Activated gamma-delta T cell treated with Interleukin-2 at 50 U/mL for 16 hours (primary cell): ENCODE measurements around the gene NTM.

Experiments used
- DNase-seq: peaks from one replicate; pipeline ENCODE4 v3.0.0-alpha.2; 2020

NTM gene

DNA sequence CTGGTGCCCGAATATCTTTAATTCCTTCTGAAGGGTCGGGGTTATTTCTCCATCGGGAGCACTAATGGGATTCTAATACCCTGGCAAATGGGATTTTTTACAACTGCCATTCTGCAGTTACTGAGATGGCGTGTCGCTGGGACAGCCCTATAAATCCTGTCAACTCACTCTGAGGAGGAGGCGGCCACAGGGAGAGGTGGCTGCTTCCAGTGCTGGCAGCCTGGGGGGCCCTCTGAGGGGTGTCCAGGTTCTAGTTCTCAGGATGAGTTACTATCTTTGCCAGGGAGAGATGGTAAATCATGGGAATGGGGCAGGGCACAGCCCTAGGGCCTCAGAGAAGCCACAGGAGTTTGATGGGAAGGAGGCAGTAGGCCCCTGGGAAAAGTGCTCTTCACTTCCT lies 135.9 kb downstream of the NTM start:
- no peak for DNase-seq

DNA sequence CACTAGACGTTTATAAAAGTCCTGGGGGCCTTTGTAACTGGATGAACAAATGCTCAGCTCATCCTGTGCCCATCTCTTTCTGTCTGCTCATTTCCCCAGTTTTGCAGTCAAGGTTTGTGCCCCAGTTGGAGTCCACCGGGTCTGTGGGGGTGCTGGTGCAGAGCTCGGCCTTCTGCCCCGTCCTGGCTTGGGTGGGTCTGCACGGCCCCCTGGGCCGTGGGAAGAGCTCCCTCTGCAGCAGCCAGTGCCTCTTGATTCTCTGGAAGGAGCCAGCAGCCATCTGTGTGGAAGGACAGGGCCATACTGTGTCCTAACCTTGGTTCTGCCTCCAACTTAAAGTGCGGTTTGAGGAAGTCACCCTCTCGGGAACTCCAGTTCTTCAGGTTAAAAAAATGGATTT lies 140.2 kb downstream of the NTM start:
- DNase-seq: no peak

DNA sequence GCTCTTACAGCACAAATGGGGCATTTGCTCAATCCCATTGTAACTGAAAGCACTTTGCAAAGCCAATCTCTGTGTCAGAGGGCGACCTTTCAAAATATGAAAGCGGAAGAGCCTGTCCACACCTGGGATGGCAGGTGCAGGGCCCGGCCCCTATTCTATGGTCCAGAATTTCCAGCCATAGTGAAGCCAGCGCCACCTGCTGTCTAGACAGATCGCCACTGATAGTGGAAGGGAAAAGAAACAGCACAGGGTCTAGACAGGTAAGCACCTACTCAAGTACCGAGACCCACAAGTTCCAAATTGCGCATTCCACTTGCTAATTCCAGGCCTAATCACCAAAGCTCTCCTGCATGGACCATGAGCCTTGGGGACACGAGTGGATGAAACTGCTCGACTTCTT lies 141.4 kb downstream of the NTM start:
- DNase-seq: no peak

DNA sequence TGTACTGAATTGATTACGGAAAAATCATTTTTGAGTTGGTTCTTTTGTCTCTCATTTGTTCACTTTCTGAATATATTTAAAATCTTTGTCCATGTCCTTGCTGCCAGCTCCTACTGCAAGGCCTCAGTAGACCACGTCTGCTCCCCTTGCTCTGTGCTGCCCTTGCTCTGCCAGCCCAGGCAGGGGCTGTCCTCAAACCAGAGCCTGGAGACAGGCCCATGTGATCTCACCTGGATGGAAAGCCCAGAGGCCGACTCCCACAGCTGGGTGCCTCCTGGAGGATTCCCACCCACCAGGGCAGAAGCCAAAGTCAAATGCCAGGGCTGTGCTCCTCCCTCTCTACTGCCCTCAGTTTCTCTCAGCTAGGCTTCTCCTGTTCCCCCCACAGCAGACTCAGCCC lies 141.8 kb downstream of the NTM start:
- DNase-seq: no peak

DNA sequence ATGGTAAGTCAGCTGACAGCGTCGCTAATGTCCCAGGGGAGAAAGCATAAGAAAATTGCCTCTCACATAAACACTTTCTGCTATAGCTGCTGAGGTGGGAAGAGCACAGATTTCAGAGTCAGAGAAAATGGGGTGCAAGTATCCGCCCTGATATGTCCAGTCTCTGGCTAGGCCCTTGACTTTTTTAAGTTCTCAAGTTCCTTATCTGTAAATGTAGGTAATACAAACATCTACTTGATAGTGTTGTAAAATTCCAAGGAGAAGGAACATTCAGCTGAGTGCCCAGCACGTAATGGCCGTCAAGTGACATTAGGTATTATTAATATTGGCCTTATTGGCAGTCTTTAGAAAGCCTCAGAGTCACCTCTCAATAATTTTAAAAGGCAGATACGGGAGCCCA lies 143.6 kb downstream of the NTM start:
- DNase-seq: no peak

DNA sequence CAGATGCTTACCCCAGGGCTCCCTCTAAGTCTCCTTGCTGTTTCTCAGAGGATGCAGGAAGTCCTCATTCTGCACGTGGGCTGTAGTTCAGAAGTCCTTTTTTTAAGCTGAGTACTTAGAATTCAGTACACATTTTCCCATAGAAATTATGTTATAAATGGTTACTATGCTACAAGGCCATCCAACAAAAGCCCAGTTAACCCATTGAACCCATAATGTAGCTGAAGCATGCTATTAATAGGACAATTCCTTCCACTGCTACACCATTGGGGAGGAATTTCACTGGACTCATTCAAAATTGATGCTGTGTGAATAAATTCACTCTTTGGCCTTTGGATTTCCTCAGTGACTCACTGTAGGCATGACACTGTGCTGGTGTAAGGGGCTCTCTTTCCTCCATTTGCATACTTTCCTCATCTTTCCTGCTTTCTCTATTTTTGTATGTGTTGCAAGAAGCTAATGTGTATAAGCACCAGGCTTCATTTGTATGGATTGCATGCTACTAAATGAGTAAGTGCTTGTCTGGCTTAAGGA lies 148.0 kb downstream of the NTM start:
- no peak for DNase-seq

DNA sequence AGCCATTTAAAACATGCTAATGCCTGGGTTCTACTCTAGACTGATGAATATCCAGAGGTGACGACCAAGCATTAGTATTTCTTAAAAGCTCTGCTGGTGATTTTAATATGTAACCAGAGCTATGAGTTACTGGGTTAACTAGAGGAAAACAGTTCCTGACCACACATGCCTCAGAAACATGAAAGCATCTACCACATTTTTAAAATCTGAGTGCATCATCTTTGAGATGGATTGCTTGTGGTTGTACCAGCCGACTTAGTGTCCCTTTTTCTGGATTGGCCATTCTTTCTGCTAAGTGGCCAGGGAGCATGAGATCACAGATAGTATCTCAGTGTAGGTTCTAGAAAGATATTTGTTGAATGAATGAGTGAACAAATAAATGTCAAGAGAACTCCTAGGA lies 152.4 kb downstream of the NTM start:
- DNase-seq: no peak

DNA sequence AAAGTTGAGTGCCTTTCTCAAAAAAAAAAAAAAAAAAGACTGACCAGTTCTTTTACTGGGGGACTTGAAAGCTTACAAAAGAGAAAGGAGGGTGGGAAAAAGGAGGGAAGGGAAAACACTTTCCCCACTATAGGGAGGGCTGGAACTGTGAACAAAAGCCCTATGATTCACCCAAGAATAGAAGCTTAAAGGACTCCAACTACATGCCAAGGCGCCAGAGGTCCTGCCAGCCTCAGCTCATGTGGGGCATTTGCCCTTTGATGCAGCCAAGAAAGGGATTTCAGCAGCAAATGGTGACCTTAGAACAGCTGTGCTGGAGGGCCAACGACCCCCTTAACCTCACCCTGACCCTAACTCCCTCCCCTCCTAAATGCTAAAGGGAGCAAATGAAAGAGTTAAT lies 160.0 kb downstream of the NTM start:
- DNase-seq: no peak

DNA sequence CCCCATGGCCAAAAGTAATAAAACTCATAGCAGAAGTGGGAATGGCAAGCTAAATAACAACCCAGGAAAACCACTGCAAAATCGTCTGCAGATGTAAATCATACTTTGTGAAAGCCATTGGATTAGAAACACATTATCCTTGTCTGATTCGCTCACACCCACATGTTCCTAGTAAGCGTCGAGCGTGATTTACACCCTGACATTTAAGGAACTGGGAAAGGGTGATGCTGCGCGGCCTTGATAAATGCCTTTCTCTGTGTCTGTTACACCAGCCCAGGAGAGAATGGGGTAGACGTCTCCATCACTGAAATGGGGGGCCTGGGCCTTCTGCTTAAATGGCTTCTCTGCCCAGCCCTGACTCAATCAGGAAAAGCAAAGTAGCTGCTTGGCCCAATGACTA lies 162.7 kb downstream of the NTM start:
- DNase-seq: no peak

DNA sequence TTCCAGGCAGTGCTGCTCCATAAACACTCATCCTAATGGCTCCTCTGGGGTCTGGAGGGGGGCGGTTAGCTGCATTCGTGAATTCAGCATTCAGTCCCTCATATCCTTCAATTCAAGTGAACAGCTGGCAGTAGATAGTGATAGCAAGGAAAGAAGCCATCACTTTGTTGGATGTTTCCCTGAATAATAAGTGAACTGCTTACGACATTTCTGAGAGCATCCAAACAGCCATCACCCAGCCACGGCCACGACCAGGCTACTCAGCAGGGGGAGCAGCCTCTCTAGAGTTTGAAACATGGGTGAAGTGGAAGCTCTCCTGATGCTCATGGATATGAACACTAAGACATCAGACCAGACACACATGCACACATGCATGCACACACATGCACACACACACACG lies 163.6 kb downstream of the NTM start:
- no peak for DNase-seq

DNA sequence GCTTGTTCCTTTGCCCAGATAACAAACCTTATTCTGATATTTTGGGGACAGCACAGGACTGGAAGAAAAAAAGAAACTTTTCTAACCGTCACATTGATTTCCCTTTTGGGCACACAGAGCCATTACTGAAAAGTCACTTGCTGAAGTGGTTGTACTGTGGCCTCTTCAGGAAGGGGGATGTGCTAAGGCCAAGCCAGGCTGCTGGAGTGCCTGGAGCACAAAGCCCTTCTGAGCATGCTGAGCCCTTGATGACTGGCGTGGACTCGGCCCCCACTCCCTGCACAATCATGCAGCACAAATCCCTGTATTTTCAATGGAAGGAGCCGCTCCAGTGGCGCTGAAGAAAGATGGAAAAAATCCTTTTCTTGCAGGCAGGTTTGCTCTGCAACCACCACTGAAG lies 164.2 kb downstream of the NTM start:
- DNase-seq: no peak

DNA sequence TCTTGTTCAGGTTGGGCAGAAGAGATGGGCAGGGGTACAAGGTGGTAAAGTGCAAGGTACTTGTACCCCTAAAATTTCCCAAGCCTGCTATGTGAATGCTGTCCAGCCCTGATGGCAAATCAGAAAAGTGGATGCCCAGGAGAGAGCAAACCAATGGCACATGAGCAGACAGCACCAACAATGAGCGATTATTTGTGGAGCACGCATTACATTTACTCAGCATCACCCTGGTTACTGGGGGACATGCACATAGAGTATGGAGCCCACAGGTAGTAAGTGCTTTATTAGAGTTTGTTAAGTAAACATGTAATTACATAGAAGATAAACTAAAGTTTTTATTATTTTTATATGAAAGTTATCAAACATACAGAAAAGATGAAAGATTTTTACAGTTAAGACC lies 165.7 kb downstream of the NTM start:
- no peak for DNase-seq

DNA sequence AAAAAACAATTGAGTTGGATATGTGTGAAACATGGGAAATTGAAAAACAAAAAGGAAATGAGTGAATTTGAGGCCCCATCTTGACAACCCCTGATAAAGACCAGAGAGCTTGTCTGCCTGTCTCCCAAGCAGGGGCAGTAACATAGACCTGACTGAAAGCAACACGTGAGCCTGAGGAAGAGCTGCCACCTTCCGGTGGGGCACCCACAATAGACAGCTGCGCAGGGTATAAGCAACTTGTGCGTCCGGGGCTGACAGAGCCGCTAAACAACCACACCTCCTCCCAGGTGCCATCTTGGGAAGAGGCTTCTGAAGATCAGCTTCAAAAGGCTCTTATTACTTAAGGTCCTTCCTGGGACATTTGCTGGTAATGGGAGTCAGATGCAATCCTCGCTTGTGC lies 166.8 kb downstream of the NTM start:
- DNase-seq: no peak

DNA sequence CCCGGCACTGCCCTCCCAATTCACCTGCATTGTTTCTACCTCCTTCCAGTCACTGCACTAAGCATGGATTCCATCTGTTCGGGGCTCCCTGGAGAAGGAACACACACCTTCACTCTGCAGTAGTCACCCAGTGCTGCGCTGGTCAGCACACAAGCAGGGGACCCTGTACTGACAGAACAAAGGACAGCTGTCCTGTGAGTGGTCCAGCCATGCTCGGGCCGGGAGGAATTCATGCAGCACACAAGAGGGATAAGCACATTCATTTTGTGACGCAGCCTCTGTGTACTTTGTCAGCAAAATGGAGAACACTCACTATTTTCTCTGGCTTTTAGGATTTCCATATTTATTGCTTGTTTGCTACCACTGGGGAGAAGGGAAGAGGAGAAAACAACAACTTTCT lies 167.3 kb downstream of the NTM start:
- no peak for DNase-seq

DNA sequence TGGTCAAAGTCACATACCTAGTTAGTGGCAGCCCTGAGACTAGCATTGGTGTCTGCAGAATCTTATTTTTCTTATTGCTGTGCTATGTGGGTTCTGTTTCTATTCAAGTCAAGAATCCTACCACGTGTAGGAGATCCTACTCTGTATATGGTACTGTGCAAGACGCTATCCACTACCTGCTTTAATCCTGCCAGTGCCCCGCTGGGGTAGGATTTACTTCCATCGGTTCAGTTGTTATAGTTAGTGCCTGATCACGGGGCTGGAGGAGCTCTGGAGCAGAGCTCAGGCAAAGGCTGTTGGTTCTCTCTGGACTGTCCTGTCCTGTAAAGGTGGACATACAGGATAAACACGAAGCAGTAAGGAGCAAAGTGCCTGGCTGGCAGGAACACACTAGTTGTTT lies 167.9 kb downstream of the NTM start:
- no peak for DNase-seq

DNA sequence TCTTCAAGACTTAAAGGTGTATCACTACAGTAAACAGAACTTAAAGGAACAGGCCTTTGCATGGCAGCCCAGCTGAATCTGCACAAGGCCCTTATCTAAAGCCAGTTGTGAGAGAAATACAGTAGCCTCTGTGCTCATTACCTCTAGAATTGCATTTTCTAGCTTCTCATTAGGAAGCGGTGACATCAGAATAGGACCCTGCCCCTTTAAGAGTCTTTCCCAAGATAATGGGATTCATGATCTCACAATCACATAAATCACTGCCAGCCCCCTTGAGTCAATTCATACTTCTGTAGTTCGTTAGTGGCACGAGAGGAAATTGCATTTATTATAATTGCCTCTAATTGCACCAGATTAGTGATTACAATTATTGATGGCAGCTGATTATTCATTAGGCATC lies 170.3 kb downstream of the NTM start:
- DNase-seq: no peak

DNA sequence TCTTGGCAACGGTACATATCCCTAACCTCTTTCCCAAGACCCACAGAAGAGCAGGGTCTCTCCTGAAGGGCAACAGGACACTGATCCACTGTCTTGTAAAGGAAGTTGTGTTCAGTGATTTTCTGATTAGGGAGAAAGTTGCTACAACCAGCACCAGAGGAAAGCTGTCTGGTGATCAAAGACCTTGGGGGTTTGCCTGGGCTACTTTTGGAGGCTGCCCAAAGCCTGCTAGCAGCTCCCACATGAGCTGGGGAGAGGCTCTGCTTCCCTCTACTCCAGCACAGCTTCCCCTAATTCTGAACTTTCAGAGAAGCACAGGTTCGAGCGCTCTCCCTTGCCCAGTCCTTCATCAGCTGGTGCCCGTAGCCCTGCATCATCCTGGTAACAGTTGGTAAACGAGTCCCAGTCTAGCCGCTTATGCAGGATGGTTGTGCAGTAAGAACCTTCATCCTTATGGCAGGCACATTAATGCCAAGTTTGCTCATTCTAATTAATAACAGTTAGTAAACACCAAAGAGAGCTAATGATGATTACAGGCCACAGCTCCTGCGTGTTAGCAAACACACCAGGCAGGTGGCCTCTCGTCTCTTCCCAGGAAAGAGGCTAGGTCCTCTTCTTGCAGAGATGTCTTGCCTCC lies 173.1 kb downstream of the NTM start:
- DNase-seq: no peak

DNA sequence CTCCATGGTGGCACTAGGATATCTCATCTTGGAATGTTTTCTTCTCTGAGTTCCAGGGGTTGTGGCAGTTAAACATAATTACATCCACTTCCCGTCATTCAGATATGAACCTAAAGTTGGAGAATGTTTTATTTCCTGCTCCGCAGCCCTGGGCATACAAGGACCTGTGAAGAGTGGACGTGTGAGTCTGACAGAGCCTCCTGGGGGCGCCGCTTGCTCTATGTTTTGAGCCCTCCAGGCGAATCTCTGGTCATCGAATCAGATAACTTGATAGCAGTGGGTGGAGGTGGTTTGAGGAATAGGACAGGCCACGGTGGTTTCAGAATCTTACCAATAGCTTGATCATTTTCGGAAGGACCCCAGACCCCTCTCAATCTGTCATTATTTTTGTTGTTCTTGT lies 174.2 kb downstream of the NTM start:
- no peak for DNase-seq

DNA sequence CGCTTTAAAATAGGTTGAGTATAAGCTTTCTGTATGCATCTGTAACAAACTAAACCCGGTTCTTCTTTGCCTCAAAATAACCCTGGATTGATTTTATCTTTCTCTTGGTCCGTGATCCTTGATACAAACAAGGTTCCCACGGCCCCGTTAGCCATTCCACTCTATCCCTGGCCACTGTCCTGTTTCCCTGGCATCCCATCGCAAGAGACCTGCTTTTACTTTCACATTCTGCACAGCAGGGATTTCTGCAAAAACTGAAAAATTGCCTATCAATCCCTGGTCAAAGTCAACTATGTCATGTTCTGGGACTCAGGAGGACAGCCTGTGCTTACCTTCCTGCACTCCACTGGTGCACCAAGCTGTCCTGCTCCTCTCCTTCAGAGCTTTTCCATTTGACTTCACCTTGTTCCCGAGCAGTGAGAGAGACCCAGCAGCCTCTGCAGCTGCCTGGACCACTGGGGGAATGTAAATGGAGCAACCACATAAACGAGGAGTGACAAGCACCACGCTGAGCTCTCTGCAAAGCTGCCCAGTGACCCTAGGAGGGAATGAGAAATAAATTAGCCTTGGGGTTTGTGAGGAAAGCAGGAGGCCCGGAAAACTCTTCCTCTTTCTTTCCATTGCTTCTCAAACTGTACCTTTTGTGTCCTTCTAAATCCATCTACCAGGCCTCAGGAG lies 175.9 kb downstream of the NTM start:
- DNase-seq: no peak

DNA sequence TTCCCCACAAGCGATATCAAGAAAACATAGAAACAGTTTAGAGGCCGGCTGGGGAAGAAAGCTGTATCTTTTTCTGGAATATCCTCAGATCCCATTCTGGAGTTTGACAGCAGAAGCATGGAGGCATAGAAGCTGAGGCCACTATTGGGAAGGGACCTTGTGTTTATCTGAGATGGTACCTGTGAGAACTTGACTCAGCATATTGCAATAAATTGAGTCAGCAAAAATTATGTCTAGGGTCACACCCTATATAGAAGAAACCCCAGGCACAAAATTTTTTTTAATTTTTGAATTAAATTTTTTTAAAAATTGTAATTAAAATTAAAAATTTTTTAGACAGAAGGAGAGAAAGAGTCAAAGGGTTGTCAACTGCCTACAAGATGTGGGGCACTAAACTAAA lies 178.7 kb downstream of the NTM start:
- no peak for DNase-seq

DNA sequence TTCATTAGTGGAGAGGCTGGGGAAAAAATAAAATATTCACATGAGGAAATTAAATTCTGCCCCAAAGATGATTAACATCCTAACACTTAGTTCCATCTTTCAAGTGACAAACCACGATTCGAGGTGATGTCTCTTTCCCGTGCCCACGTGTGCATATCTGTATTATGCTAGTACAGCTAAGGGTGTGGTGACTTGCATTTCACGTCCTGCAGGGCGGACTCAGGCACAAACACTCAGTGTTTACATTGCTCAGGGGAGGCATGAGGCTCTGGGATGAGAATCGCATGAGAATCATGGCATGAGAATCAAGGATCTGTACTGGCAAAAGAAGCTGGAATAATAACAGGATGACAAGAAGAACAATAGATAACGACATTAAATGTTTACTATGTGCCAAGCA lies 179.4 kb downstream of the NTM start:
- DNase-seq: no peak

DNA sequence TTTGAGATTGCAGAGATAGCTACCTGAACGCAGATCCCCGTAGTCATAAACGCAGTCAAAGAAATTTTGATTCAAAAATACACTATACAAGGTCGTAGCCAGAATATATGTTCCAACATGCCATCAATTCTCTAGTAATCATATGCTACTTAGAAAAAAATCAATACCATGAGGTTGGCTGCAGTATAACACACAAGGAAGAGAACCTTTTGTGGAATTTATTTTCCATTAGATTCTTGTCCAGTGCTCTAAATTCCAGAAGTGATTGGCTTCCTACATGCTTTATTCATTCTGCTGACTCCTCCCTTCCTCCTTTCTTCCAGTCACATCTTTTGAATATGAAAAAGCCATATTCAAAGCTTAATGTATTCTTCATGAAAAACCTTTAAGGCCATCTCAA lies 189.9 kb downstream of the NTM start:
- no peak for DNase-seq

DNA sequence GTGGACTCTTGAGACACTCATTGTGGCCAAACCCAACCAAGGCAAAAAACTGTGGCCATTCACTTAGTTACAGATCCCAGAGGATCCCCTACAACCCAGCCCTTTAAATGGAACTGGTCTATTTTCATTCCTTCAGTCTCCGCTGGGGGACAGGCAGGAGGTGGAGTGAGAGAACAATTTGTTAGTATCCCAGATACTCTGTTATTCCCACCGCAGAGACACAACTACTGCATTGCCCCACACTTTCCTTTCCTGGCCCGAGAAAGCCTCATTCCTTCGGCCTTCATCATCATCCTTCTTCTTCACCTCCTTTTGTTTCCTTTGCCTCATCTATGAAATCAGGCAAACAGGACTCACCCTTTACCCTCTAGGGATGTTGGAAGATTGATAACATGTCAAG lies 191.1 kb downstream of the NTM start:
- DNase-seq: no peak

DNA sequence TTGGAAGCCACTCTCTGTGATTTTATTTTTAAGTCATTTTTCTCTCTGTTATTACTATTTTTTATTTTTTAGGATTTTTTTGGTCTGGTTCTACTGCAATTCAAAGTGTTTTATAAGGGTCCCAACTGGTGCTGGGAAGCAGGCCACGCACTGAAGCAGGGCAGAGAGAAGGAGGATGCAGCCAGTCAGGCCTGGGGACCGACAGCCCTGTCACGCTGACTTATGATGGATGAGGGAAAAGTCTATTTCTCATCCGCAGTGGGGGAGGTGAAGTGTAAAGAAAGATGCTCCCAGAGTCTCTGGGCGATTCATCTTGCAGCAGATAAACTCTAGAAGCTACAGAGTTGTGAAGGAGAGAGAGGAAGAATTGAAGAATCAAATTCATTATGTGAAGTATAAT lies 191.6 kb downstream of the NTM start:
- no peak for DNase-seq

DNA sequence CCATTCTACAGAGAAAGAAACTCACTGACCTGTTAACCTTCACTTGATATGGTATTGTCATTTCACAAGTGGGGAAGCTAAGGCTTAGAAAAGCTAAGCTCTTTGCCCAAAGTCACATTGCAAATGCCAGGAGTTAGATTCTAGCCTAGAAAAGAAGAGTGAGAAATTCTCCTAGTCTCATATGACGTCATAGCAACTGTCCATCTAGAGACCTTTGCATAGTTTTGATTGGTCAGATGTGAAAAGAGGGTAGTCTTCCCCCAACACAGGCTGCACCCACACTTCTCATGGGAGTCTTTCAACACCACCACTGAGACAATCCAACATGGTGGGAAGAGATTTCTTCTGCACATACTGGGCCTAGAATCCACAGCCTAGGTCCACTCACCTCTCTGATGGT lies 197.9 kb downstream of the NTM start:
- DNase-seq: no peak
